Measurements from ENCODE around the gene TPPP. TPM values are rescaled to one million over a fixed set of nuclear protein-coding genes. Genes with fewer than 3 reads are reported as not detected.

The TPPP gene
- total and polyA plus RNA-seq, 2 of the 13 experiments (the other 11 are each of a cell fraction or from before 2014, with no cell fraction given), result 0.07 TPM; not detected in 1

DNA sequence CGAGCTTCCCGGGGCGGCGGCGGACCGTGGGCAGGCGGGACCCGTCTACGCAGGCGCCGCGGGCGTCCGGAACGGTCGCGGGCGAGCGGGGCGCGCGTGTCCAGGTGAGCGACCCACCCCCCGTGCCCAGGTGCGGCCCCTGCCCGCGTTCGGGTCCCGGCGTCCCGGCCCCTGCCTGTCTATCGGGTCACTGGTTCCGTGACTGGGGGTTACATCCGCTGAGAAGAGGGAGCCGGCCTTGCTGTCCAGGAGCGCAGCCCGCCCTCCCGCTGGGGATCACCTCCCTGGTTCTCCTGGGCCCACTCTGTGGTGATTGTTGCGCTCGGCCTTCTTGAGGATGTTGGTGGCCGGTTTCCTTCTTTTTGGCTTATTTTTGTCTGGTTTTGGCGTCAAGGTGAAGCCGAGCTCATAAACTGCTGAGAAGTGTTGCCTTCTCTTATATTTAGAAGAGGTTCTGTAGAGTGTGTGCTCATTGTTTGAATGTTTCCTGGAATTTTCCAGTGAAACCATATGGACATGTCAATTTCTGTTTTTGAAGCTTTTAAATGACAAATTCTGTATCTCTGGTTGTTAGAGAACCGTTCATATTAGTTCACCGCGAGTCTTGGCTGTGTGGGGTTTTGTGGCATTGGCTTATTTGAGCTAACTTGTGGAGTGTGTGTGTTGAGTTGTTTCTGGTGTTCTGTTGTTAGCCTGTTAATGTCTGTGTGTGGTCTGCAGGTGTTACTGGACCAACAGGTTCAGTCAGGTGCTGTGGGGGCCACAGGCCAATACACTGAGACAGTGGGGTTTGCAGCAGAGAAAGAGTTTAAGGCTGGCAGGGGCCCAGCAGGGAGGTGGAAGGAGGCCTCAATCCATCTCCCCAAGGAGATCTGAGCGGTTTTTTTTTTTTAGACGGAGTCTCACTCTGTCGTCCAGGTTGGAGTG is 80.4 kb downstream of the TPPP start (continued):
- TF ChIP-seq EP300 (IDR thresholded peaks at IDR 0.05; ENCODE audit: low read depth in 2 of 2, low read length in 2 of 2) (no peak), EP300 (CRISPR knock-in tag; IDR thresholded peaks at IDR 0.05; ENCODE audit: borderline replicate concordance) (no peak), BRD4 (CRISPR knock-in tag; IDR thresholded peaks at IDR 0.05) (0 out of 2 replicates have a peak, but pooled peaks have one; percentile 18), XBP1 (CRISPR knock-in tag; IDR thresholded peaks at IDR 0.05) (no peak), ASH2L (IDR thresholded peaks at IDR 0.05; ENCODE audit: insufficient read length, low read depth, low read length) (peak; percentile 52), ZNF577 (CRISPR knock-in tag; IDR thresholded peaks at IDR 0.05; ENCODE audit: borderline replicate concordance, low read depth) (no peak), ZBTB20 (CRISPR knock-in tag; IDR thresholded peaks at IDR 0.05; ENCODE audit: borderline replicate concordance, low read depth) (no peak), ZNF792 (CRISPR knock-in tag; IDR thresholded peaks at IDR 0.05) (no peak), TOPORS (CRISPR knock-in tag; IDR thresholded peaks at IDR 0.05) (0 out of 2 replicates have a peak, but pooled peaks have one; percentile 41), PHF8 (CRISPR knock-in tag; IDR thresholded peaks at IDR 0.05) (peak; percentile 12; the same call in 1 of the 2 replicates), ZSCAN31 (CRISPR knock-in tag; IDR thresholded peaks at IDR 0.05; ENCODE audit: low read depth) (peak; percentile 55; the same call in 1 of the 2 replicates), ZNF605 (CRISPR knock-in tag; IDR thresholded peaks at IDR 0.05) (0 out of 2 replicates have a peak, but pooled peaks have one; percentile 27), KDM5A (IDR thresholded peaks at IDR 0.05; ENCODE audit: borderline replicate concordance, low read length) (peak; percentile 51; the same call in 1 of the 2 replicates), ZC3H13 (CRISPR knock-in tag; IDR thresholded peaks at IDR 0.05) (0 out of 2 replicates have a peak, but pooled peaks have one; percentile 58), CBX2 (IDR thresholded peaks at IDR 0.05; ENCODE audit: low read depth, low read length) (no peak), CBX2 (CRISPR knock-in tag; IDR thresholded peaks at IDR 0.05; ENCODE audit: low read depth) (no peak)
- TF ChIP-seq, protein P1, sequence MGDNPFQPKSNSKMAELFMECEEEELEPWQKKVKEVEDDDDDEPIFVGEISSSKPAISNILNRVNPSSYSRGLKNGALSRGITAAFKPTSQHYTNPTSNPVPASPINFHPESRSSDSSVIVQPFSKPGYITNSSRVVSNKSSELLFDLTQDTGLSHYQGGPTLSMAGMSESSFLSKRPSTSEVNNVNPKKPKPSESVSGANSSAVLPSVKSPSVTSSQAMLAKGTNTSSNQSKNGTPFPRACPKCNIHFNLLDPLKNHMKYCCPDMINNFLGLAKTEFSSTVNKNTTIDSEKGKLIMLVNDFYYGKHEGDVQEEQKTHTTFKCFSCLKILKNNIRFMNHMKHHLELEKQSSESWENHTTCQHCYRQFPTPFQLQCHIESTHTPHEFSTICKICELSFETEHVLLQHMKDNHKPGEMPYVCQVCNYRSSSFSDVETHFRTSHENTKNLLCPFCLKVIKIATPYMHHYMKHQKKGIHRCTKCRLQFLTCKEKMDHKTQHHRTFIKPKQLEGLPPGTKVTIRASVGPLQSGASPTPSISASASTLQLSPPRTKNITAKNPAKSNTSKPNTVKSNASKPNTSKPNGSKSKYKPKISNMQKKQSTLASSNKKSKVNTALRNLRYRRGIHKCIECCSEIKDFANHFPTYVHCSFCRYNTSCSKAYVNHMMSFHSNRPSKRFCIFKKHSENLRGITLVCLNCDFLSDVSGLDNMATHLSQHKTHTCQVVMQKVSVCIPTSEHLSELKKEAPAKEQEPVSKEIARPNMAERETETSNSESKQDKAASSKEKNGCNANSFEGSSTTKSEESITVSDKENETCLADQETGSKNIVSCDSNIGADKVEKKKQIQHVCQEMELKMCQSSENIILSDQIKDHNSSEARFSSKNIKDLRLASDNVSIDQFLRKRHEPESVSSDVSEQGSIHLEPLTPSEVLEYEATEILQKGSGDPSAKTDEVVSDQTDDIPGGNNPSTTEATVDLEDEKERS (CRISPR knock-in tag; IDR thresholded peaks at IDR 0.05), result peak; percentile 90; the same call in 1 of the 2 replicates

All from HepG2 (cell line).